Measurements from ENCODE around the gene TRAPPC10.
"Not testable (repeated sequence)": the region's sequence is repeated elsewhere in the genome, so short reads cannot be mapped to it uniquely, and the experiment has no call there.

TRAPPC10 gene

DNA sequence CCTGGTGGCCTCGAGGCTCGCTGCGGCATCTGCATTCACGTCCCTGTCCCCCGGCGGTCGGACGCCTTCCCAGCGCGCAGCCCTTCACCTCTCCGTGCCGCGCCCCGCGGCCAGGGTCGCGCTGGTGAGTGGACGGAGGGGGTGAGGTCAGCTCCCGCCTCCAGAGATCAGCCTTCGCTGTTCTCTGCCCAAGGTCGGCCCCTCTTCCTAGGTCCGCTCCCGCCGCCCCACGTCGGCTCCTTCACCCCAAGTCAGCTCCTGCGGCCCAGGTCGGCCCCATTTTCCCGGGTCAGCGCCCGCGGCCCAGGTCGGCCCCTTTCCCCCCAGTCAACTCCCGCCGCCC, 121.6 kb downstream of the TRAPPC10 start:
- H3K9me3 ChIP-seq (ENCODE audit: control insufficient read depth, insufficient read depth, low read length); H3K36me3 ChIP-seq (ENCODE audit: control insufficient read depth, low read length); H3K27me3 ChIP-seq (ENCODE audit: control insufficient read depth, low read length); H3K4me1 ChIP-seq (ENCODE audit: control insufficient read depth, low read length); H4K20me1 ChIP-seq (ENCODE audit: control insufficient read depth, insufficient read depth, low read depth, low read length); H3K27ac ChIP-seq (ENCODE audit: low read depth, low read length); H3K4me3 ChIP-seq (ENCODE audit: low read length); H3K4me2 ChIP-seq (ENCODE audit: low read length); H3K79me2 ChIP-seq (ENCODE audit: control insufficient read depth, low read length); H3K9me2 ChIP-seq (replicated peaks; ENCODE audit: control insufficient read depth, low read length); H3F3A ChIP-seq (ENCODE audit: control insufficient read depth, insufficient read depth): not testable (repeated sequence)

DNA sequence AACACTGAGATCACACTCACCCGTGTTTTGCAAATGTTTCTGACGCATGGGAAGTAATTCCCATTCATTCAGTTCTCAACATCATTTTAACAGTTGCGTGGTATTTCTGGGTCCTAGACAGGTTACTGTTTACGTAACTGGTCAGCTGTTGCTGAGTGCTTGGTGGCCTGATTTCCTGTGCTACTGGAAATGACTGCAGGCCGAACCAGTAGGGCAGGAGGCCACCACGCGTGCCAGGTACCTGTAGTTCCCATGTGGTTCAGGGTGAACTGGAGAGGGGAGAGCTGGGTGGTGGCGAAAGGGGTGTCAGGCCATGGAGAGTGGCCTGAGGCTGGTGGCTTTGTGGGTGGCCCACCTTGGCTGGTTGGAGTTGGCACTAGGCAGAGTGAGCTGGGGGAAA, 122.6 kb downstream of the TRAPPC10 start:
- H3K36me3 ChIP-seq (ENCODE audit: control insufficient read depth, low read length); H3K27ac ChIP-seq (ENCODE audit: low read depth, low read length); H3K79me2 ChIP-seq (ENCODE audit: control insufficient read depth, low read length); H3F3A ChIP-seq (ENCODE audit: control insufficient read depth, insufficient read depth); H3K4me2 ChIP-seq (ENCODE audit: low read length); H4K20me1 ChIP-seq (ENCODE audit: control insufficient read depth, insufficient read depth, low read depth, low read length); H3K4me1 ChIP-seq (ENCODE audit: control insufficient read depth, low read length); H3K4me3 ChIP-seq (ENCODE audit: low read length); H3K27me3 ChIP-seq (ENCODE audit: control insufficient read depth, low read length); H3K9me2 ChIP-seq (replicated peaks; ENCODE audit: control insufficient read depth, low read length); H3K9me3 ChIP-seq (ENCODE audit: control insufficient read depth, insufficient read depth, low read length): not testable (repeated sequence)

DNA sequence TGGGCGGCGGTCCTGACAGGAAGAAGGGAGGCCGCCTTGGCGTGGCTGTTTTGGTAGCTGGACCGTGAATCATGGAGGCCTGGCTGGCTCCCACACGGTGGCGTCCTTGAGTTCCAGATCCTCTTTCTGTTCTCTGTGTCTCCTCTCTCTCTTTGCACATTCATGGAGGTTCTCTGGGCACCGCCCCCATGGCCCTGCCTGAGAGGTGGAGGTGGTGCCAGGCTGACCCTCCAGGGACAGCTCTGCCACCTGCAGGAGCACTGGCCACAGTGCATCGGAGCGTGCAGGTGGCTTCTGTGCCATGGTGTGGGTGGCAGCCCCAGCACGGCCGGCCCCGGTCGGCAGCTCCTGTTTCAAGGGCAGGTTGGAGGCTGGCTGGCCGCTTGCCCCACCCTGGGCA, 125.9 kb downstream of the TRAPPC10 start:
- not testable (repeated sequence) for H3K9me2 ChIP-seq (replicated peaks; ENCODE audit: control insufficient read depth, low read length); H3K27me3 ChIP-seq (ENCODE audit: control insufficient read depth, low read length); H3K4me3 ChIP-seq (ENCODE audit: low read length); H3K36me3 ChIP-seq (ENCODE audit: control insufficient read depth, low read length); H3K9me3 ChIP-seq (ENCODE audit: control insufficient read depth, insufficient read depth, low read length); H3K79me2 ChIP-seq (ENCODE audit: control insufficient read depth, low read length); H3F3A ChIP-seq (ENCODE audit: control insufficient read depth, insufficient read depth); H4K20me1 ChIP-seq (ENCODE audit: control insufficient read depth, insufficient read depth, low read depth, low read length); H3K4me1 ChIP-seq (ENCODE audit: control insufficient read depth, low read length); H3K27ac ChIP-seq (ENCODE audit: low read depth, low read length); H3K4me2 ChIP-seq (ENCODE audit: low read length)

- not testable (repeated sequence) for H3K4me3 ChIP-seq (ENCODE audit: low read length); H4K20me1 ChIP-seq (ENCODE audit: control insufficient read depth, insufficient read depth, low read depth, low read length); H3K4me2 ChIP-seq (ENCODE audit: low read length); H3K27me3 ChIP-seq (ENCODE audit: control insufficient read depth, low read length); H3K9me2 ChIP-seq (replicated peaks; ENCODE audit: control insufficient read depth, low read length); H3K9me3 ChIP-seq (ENCODE audit: control insufficient read depth, insufficient read depth, low read length); H3K36me3 ChIP-seq (ENCODE audit: control insufficient read depth, low read length); H3K79me2 ChIP-seq (ENCODE audit: control insufficient read depth, low read length); H3K27ac ChIP-seq (ENCODE audit: low read depth, low read length); H3K4me1 ChIP-seq (ENCODE audit: control insufficient read depth, low read length); H3F3A ChIP-seq (ENCODE audit: control insufficient read depth, insufficient read depth)
Measured at GRCh38 chr21:44139787-44140551, 127.9 kb downstream of the TRAPPC10 start.

DNA sequence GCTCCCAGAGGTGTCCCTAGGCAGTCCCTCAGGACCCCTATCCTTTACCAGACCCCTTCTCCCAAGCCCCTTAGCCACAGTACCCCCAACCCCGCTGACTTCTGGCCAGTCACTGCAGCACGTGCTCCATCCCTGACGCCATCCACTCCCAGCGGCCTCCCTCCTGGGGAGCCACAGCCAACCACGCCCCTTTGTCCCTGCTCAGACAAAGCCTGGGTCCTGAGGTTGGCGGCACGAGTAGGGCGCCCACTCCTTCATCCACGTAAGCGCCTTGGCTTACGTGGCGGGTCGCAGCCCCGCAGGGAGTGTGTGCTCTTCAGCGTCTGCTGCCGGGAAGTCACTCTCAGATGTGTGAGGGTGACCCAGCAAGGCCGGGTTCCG, 128.4 kb downstream of the TRAPPC10 start:
- H3K79me2 ChIP-seq (ENCODE audit: control insufficient read depth, low read length); H3K9me3 ChIP-seq (ENCODE audit: control insufficient read depth, insufficient read depth, low read length); H3K4me2 ChIP-seq (ENCODE audit: low read length): not testable (repeated sequence)

DNA sequence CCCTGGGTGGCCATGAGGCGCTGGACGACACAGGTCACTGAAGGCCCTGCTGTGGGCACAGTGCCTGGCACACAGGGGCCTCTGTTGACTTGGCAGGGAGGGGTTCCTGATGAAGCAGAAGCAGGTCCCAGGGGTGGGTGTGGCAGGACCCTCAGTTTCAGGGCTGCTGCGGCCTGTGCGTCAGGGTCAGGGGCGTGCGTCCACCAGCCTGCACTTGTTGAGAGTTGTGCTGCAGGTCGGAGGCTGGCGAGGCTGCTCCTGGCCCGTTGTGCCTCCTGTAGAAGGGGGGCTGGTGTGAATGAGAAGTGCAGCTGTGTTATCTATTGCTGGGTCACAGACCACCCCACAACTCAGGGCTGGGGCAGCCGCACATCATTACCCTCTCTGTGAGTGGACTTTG, 130.4 kb downstream of the TRAPPC10 start:
- not testable (repeated sequence) for H3K27ac ChIP-seq (ENCODE audit: low read depth, low read length); H3K4me2 ChIP-seq (ENCODE audit: low read length); H3K36me3 ChIP-seq (ENCODE audit: control insufficient read depth, low read length); H3F3A ChIP-seq (ENCODE audit: control insufficient read depth, insufficient read depth); H3K4me1 ChIP-seq (ENCODE audit: control insufficient read depth, low read length); H3K79me2 ChIP-seq (ENCODE audit: control insufficient read depth, low read length); H3K9me2 ChIP-seq (replicated peaks; ENCODE audit: control insufficient read depth, low read length); H3K4me3 ChIP-seq (ENCODE audit: low read length); H3K27me3 ChIP-seq (ENCODE audit: control insufficient read depth, low read length); H3K9me3 ChIP-seq (ENCODE audit: control insufficient read depth, insufficient read depth, low read length); H4K20me1 ChIP-seq (ENCODE audit: control insufficient read depth, insufficient read depth, low read depth, low read length)

More for the DNA sequence above, 128.4 kb downstream of the TRAPPC10 start:
- H4K20me1 ChIP-seq (ENCODE audit: control insufficient read depth, insufficient read depth, low read depth, low read length); H3K27ac ChIP-seq (ENCODE audit: low read depth, low read length); H3K9me2 ChIP-seq (replicated peaks; ENCODE audit: control insufficient read depth, low read length); H3F3A ChIP-seq (ENCODE audit: control insufficient read depth, insufficient read depth); H3K4me3 ChIP-seq (ENCODE audit: low read length); H3K4me1 ChIP-seq (ENCODE audit: control insufficient read depth, low read length); H3K27me3 ChIP-seq (ENCODE audit: control insufficient read depth, low read length); H3K36me3 ChIP-seq (ENCODE audit: control insufficient read depth, low read length): not testable (repeated sequence)

GRCh38 chr21:44143380-44143779, 131.3 kb downstream of the TRAPPC10 start:
- not testable (repeated sequence) for H3F3A ChIP-seq (ENCODE audit: control insufficient read depth, insufficient read depth); H3K36me3 ChIP-seq (ENCODE audit: control insufficient read depth, low read length); H3K9me2 ChIP-seq (replicated peaks; ENCODE audit: control insufficient read depth, low read length); H3K9me3 ChIP-seq (ENCODE audit: control insufficient read depth, insufficient read depth, low read length); H3K4me1 ChIP-seq (ENCODE audit: control insufficient read depth, low read length); H3K27me3 ChIP-seq (ENCODE audit: control insufficient read depth, low read length); H3K4me3 ChIP-seq (ENCODE audit: low read length); H3K27ac ChIP-seq (ENCODE audit: low read depth, low read length); H4K20me1 ChIP-seq (ENCODE audit: control insufficient read depth, insufficient read depth, low read depth, low read length); H3K4me2 ChIP-seq (ENCODE audit: low read length); H3K79me2 ChIP-seq (ENCODE audit: control insufficient read depth, low read length)

- not testable (repeated sequence) for H3K79me2 ChIP-seq (ENCODE audit: control insufficient read depth, low read length); H4K20me1 ChIP-seq (ENCODE audit: control insufficient read depth, insufficient read depth, low read depth, low read length); H3F3A ChIP-seq (ENCODE audit: control insufficient read depth, insufficient read depth); H3K36me3 ChIP-seq (ENCODE audit: control insufficient read depth, low read length); H3K27ac ChIP-seq (ENCODE audit: low read depth, low read length); H3K4me1 ChIP-seq (ENCODE audit: control insufficient read depth, low read length); H3K4me3 ChIP-seq (ENCODE audit: low read length); H3K27me3 ChIP-seq (ENCODE audit: control insufficient read depth, low read length); H3K9me3 ChIP-seq (ENCODE audit: control insufficient read depth, insufficient read depth, low read length); H3K9me2 ChIP-seq (replicated peaks; ENCODE audit: control insufficient read depth, low read length); H3K4me2 ChIP-seq (ENCODE audit: low read length)
Measured at GRCh38 chr21:44143996-44144395, 131.9 kb downstream of the TRAPPC10 start.
